IMR-90 (cell line): ENCODE data around the gene MUC5B. TPM values are rescaled to one million over a fixed set of nuclear protein-coding genes. Genes with fewer than 3 reads are reported as not detected.

Experiments
- ATAC-seq: fragments of 200-7000 bp; cut with Tn5 transposase; 2 replicates; pipeline ENCODE4 v1.9.1; 2020; ENCODE audit warnings: low read depth, mild to moderate bottlenecking, moderate library complexity
- BruUV-seq: library from RNA; stranded (reverse); fragments of 400-500 nt; replicated peaks from 2 replicates; lab custom pipeline; 2021; lab: Mats Ljungman, UMichigan
- CTCF ChIA-PET: fragments of 300-600 bp; formaldehyde crosslinking; extraction: SDS; loops from one replicate; lab custom pipeline; 2021; ENCODE audit warnings: antibody characterized with exemption; lab: Yijun Ruan, JAX
- POLR2A ChIA-PET: fragments of 300-600 bp; sonication (Branson Sonifier 250); formaldehyde crosslinking; loops from one replicate; lab custom pipeline; 2022; ENCODE audit warnings: antibody characterized with exemption; ENCODE audit not compliant: unreplicated experiment; lab: Charles Lee
- DNase-seq: peaks from one replicate; pipeline ENCODE4 v3.0.0; 2013
- H2AFZ ChIP-seq: replicated peaks from 2 replicates; pipeline ENCODE3; 2013; ENCODE audit warnings: low read length, mild to moderate bottlenecking; ENCODE audit not compliant: poor library complexity
- H2AK5ac ChIP-seq: 2 replicates; pipeline ENCODE4 v1.6.1; 2013; ENCODE audit warnings: low read depth, low read length, inconsistent platforms
- H2AK9ac ChIP-seq: replicated peaks from 2 replicates; pipeline ENCODE3; 2013; ENCODE audit warnings: mild to moderate bottlenecking, low read depth, low read length, moderate library complexity; ENCODE audit not compliant: poor library complexity
- H2BK120ac ChIP-seq: 2 replicates; pipeline ENCODE4 v1.6.1; 2013; ENCODE audit warnings: low read depth, low read length, inconsistent platforms
- H2BK15ac ChIP-seq: 3 replicates; pipeline ENCODE4 v1.6.1; 2013; ENCODE audit warnings: low read depth, low read length, inconsistent platforms
- H2BK20ac ChIP-seq: 2 replicates; pipeline ENCODE4 v1.6.1; 2013; ENCODE audit warnings: low read depth, mild to moderate bottlenecking, inconsistent platforms, low read length, moderate library complexity
- H2BK5ac ChIP-seq: 2 replicates; pipeline ENCODE4 v1.6.1; 2013; ENCODE audit warnings: mild to moderate bottlenecking, low read depth, low read length, inconsistent platforms; ENCODE audit not compliant: poor library complexity, severe bottlenecking
- H3K14ac ChIP-seq: replicated peaks from 2 replicates; pipeline ENCODE4 v1.6.1; 2013; ENCODE audit warnings: low read depth, low read length, inconsistent platforms
- H3K18ac ChIP-seq: 2 replicates; pipeline ENCODE4 v1.6.1; 2013; ENCODE audit warnings: low read depth, low read length, control low read depth
- H3K23ac ChIP-seq: 2 replicates; pipeline ENCODE4 v1.6.1; 2013; ENCODE audit warnings: low read depth, low read length, inconsistent platforms
- H3K27ac ChIP-seq: 2 replicates; pipeline ENCODE4 v1.5.1; 2013; ENCODE audit warnings: mild to moderate bottlenecking, control low read depth, low read length; ENCODE audit not compliant: insufficient read depth
- H3K27me3 ChIP-seq: 2 replicates; pipeline ENCODE4 v1.6.1; 2013; ENCODE audit warnings: low read length; ENCODE audit not compliant: control insufficient read depth, insufficient read depth
- H3K36me3 ChIP-seq: 2 replicates; pipeline ENCODE4 v1.6.1; 2013; ENCODE audit warnings: low read length, mixed read lengths; ENCODE audit not compliant: control insufficient read depth, insufficient read depth
- H3K4ac ChIP-seq: 2 replicates; pipeline ENCODE4 v1.6.1; 2013; ENCODE audit warnings: low read depth, low read length, inconsistent platforms
- H3K4me1 ChIP-seq: 2 replicates; pipeline ENCODE4 v1.6.1; 2013; ENCODE audit warnings: low read length, mixed read lengths; ENCODE audit not compliant: control insufficient read depth, insufficient read depth
- H3K4me2 ChIP-seq: 2 replicates; pipeline ENCODE4 v1.6.1; 2013; ENCODE audit warnings: low read depth, mild to moderate bottlenecking, control low read depth, low read length, moderate library complexity
- H3K4me3 ChIP-seq: 2 replicates; pipeline ENCODE4 v1.5.1; 2013; ENCODE audit warnings: low read depth, mild to moderate bottlenecking, control low read depth, low read length, moderate library complexity; ENCODE audit not compliant: insufficient read depth
- H3K56ac ChIP-seq: 2 replicates; pipeline ENCODE4 v1.6.1; 2013; ENCODE audit warnings: low read length, inconsistent platforms; ENCODE audit not compliant: insufficient read depth; ENCODE audit errors: extremely low read depth
- H3K79me1 ChIP-seq, 2 experiments: 2 replicates each; pipeline ENCODE4 v1.6.1; 2013; ENCODE audit warnings: low read length in 2 of 2, inconsistent platforms in 1 of 2, low read depth in 1 of 2
- H3K9ac ChIP-seq: 2 replicates; pipeline ENCODE4 v1.6.1; 2013; ENCODE audit warnings: low read depth, low read length, control low read depth
- H3K9me1 ChIP-seq: 2 replicates; pipeline ENCODE4 v1.6.1; 2013; ENCODE audit warnings: low read length, inconsistent platforms; ENCODE audit not compliant: insufficient read depth
- H3K9me3 ChIP-seq: 2 replicates; pipeline ENCODE4 v1.6.1; 2013; ENCODE audit warnings: low read length; ENCODE audit not compliant: control insufficient read depth, insufficient read depth
- H4K20me1 ChIP-seq: 2 replicates; pipeline ENCODE4 v1.6.1; 2013; ENCODE audit warnings: low read length, inconsistent platforms; ENCODE audit not compliant: insufficient read depth
- H4K5ac ChIP-seq: 2 replicates; pipeline ENCODE4 v1.6.1; 2013; ENCODE audit warnings: mild to moderate bottlenecking, low read depth, low read length, control low read depth
- H4K8ac ChIP-seq, 2 experiments: 2 replicates each; pipeline ENCODE4 v1.6.1; 2013; ENCODE audit warnings: low read depth in 2 of 2, low read length in 2 of 2, control low read depth in 1 of 2, inconsistent platforms in 1 of 2
- H4K91ac ChIP-seq: 2 replicates; pipeline ENCODE4 v1.6.1; 2013; ENCODE audit warnings: low read depth, low read length, inconsistent platforms; ENCODE audit not compliant: insufficient read depth
- BHLHE40 ChIP-seq: fragments of 150-350 bp; IDR thresholded peaks from 2 replicates; pipeline ENCODE4 v1.6.1; 2016; ENCODE audit warnings: mild to moderate bottlenecking, low read depth, low read length
- CEBPB ChIP-seq: IDR thresholded peaks from 2 replicates; pipeline ENCODE4 v1.6.1; 2012; ENCODE audit warnings: low read depth, low read length, improper control_type of control experiment
- CHD1 ChIP-seq: IDR thresholded peaks from 2 replicates; pipeline ENCODE4 v1.6.1; 2012; ENCODE audit warnings: low read depth, low read length, improper control_type of control experiment
- FOS ChIP-seq: fragments of 150-350 bp; IDR thresholded peaks from 2 replicates; pipeline ENCODE4 v1.6.1; 2016; ENCODE audit warnings: low read depth, low read length
- MAFK ChIP-seq: IDR thresholded peaks from 2 replicates; pipeline ENCODE4 v1.6.1; 2012; ENCODE audit warnings: low read depth, low read length, improper control_type of control experiment
- MAZ ChIP-seq: IDR thresholded peaks from 2 replicates; pipeline ENCODE4 v1.6.1; 2012; ENCODE audit warnings: low read depth, mild to moderate bottlenecking, low read length, improper control_type of control experiment, moderate library complexity, borderline replicate concordance
- MXI1 ChIP-seq: IDR thresholded peaks from 2 replicates; pipeline ENCODE4 v1.6.1; 2012; ENCODE audit warnings: low read depth, mild to moderate bottlenecking, low read length, moderate library complexity, borderline replicate concordance
- NFE2L2 ChIP-seq: fragments of 150-350 bp; IDR thresholded peaks from 2 replicates; pipeline ENCODE4 v1.6.1; 2016; ENCODE audit warnings: low read depth, mild to moderate bottlenecking, low read length
- POLR2A ChIP-seq: IDR thresholded peaks from 2 replicates; pipeline ENCODE4 v1.6.1; 2012; ENCODE audit warnings: mild to moderate bottlenecking, low read depth, low read length
- RAD21 ChIP-seq: IDR thresholded peaks from 2 replicates; pipeline ENCODE4 v1.6.1; 2012; ENCODE audit warnings: low read length, improper control_type of control experiment
- RCOR1 ChIP-seq: IDR thresholded peaks from 2 replicates; pipeline ENCODE4 v1.6.1; 2012; ENCODE audit warnings: mild to moderate bottlenecking, low read length, improper control_type of control experiment; ENCODE audit not compliant: insufficient replicate concordance
- RFX5 ChIP-seq: IDR thresholded peaks from 2 replicates; pipeline ENCODE4 v1.8.0; 2012; ENCODE audit warnings: low read depth, mild to moderate bottlenecking, low read length, moderate library complexity
- SMC3 ChIP-seq: fragments of 150-350 bp; IDR thresholded peaks from 2 replicates; pipeline ENCODE4 v1.6.1; 2016; ENCODE audit warnings: low read depth, mild to moderate bottlenecking, antibody characterized with exemption, low read length, moderate library complexity
- USF2 ChIP-seq: fragments of 150-350 bp; IDR thresholded peaks from 2 replicates; pipeline ENCODE4 v1.6.1; 2017; ENCODE audit warnings: mild to moderate bottlenecking, antibody characterized with exemption, low read length, low read depth
- WGBS, 2 experiments: methylation state at CpG; one replicate each; pipeline versions ENCODE4 v1.1.5 to v1.1.7; 2013; ENCODE audit warnings: missing lambda C conversion rate in 2 of 2; ENCODE audit not compliant: insufficient read length in 1 of 2; ENCODE audit errors: extremely low coverage in 2 of 2; 5-methylcytosine and 5-hydroxymethylcytosine counted together
- dilution Hi-C: fragments of 300-500 bp; cut with HindIII; formaldehyde crosslinking; loops from one replicate; pipeline ENCODE4 v1.14.3; 2018; ENCODE audit warnings: low sequenced_read_pairs; ENCODE audit not compliant: unreplicated experiment
- in situ Hi-C: fragments of 300-500 bp; cut with MboI; formaldehyde crosslinking; loops from 3 replicates; pipeline ENCODE4 v1.14.3; 2019; ENCODE audit warnings: low sequenced_read_pairs, inconsistent platforms, mixed read lengths
- intact Hi-C: fragments of 100-400 bp; cut with micrococcal nuclease; formaldehyde crosslinking; loops from 2 replicates; pipeline ENCODE4 v1.10.0; 2022
- polyA plus RNA-seq, 3 experiments: library from polyadenylated mRNA; depleted of rRNA; stranded (reverse); fragments of >200 nt; gene quantifications; 2 replicates each; pipeline ENCODE4 v1.2.3, GENCODE V29; 2012; ENCODE audit warnings: low replicate concordance in 1 of 3
- total RNA-seq: library from RNA; depleted of rRNA; stranded (reverse); fragments of >200 nt; gene quantifications from 2 replicates; pipeline ENCODE4 v1.2.3, GENCODE V29; 2012
- TF ChIP-seq, protein P1 (sequence below): conservative IDR thresholded peaks from 2 replicates; pipeline ENCODE4 v1.5.1; 2012; ENCODE audit warnings: mild to moderate bottlenecking, low read depth, low read length, improper control_type of control experiment

MUC5B gene
- total and polyA plus RNA-seq, 2 of the 4 experiments (the other 2 are of a cell fraction): not detected

GRCh38 chr11:1262172-1263006, 39.5 kb downstream of the MUC5B start:
- no peak overlapping the region for H3K18ac ChIP-seq
- H2BK120ac ChIP-seq: no peak overlapping the region
- CTCF ChIA-PET: no interaction called here
- H3K9me3 ChIP-seq: no peaks in the 10 kb centered on the region
- dilution Hi-C loops (no loop called here), intact Hi-C loops (loop anchor here (5.0 kb wide), 1 partner anchor 125 kb away; the partner anchor contains the start of gene BRSK2), in situ Hi-C loops (no loop called here)
- no peak overlapping the region for H2BK20ac ChIP-seq
- H3K4me2 ChIP-seq: peak overlapping the region; percentile 75
- peak overlapping the region; percentile 91 to 94 for H4K8ac ChIP-seq
- H2AK5ac ChIP-seq: peak overlapping the region; percentile 60; the same call in 1 of the 2 replicates
- H3K56ac ChIP-seq: no peak overlapping the region
- peak overlapping the region; percentile 64; the same call in 1 of the 2 replicates for H3K14ac ChIP-seq
- peak overlapping the region; percentile 41 for H3K9ac ChIP-seq
- peak overlapping the region; percentile 98 for H2AK9ac ChIP-seq
- H4K5ac ChIP-seq: peak overlapping the region; percentile 32
- H3K79me1 ChIP-seq: no peaks in the 10 kb centered on the region
- WGBS, 2 experiments: 20% methylated on average over 15 of the region's 31 CpGs; no CpG with 5 or more reads in 1 of the 2 experiments
- POLR2A ChIA-PET: no interaction called here
- DNase-seq: peak; percentile 89
- H2AFZ ChIP-seq: peak overlapping the region; percentile 98
- no peaks in the 10 kb centered on the region for H3K27me3 ChIP-seq
- BruUV-seq: no TSS peak
- H3K4ac ChIP-seq: peak overlapping the region; percentile 68
- H3K36me3 ChIP-seq: no peaks in the 10 kb centered on the region
- ATAC-seq: peak; percentile 98
- H3K9me1 ChIP-seq: peaks cover 5% of the 10 kb centered on the region; the same call in 1 of the 2 replicates
- peak overlapping the region; percentile 0 for H2BK5ac ChIP-seq
- H3K23ac ChIP-seq: no peak overlapping the region
- H4K20me1 ChIP-seq: no peaks in the 10 kb centered on the region
- H3K4me1 ChIP-seq: peaks cover 11% of the 10 kb centered on the region
- peak overlapping the region; percentile 35 for H3K4me3 ChIP-seq
- H4K91ac ChIP-seq: peak overlapping the region; percentile 54
- no peak overlapping the region for H2BK15ac ChIP-seq
- H3K27ac ChIP-seq: peak overlapping the region; percentile 5; the same call in 1 of the 2 replicates
- TF ChIP-seq USF2: peak; percentile 95
- TF ChIP-seq RAD21: no peak
- TF ChIP-seq POLR2A: 0 out of 2 replicates have a peak, but pooled peaks have one; percentile 38
- TF ChIP-seq SMC3: no peak
- TF ChIP-seq NFE2L2: no peak
- TF ChIP-seq MAFK: no peak
- no peak for TF ChIP-seq FOS
- no peak for TF ChIP-seq CHD1
- TF ChIP-seq CEBPB: no peak
- peak; percentile 40 for TF ChIP-seq RCOR1
- TF ChIP-seq BHLHE40: peak; percentile 98
- TF ChIP-seq RFX5: no peak
- TF ChIP-seq MAZ: peak; percentile 49; the same call in 1 of the 2 replicates
- TF ChIP-seq, protein P1, sequence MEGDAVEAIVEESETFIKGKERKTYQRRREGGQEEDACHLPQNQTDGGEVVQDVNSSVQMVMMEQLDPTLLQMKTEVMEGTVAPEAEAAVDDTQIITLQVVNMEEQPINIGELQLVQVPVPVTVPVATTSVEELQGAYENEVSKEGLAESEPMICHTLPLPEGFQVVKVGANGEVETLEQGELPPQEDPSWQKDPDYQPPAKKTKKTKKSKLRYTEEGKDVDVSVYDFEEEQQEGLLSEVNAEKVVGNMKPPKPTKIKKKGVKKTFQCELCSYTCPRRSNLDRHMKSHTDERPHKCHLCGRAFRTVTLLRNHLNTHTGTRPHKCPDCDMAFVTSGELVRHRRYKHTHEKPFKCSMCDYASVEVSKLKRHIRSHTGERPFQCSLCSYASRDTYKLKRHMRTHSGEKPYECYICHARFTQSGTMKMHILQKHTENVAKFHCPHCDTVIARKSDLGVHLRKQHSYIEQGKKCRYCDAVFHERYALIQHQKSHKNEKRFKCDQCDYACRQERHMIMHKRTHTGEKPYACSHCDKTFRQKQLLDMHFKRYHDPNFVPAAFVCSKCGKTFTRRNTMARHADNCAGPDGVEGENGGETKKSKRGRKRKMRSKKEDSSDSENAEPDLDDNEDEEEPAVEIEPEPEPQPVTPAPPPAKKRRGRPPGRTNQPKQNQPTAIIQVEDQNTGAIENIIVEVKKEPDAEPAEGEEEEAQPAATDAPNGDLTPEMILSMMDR: no peak
- TF ChIP-seq MXI1: peak; percentile 70; the same call in 1 of the 2 replicates
